NB4 (cell line): ENCODE results near the gene PPIF.

Experiments used
- CTCF ChIP-seq: IDR thresholded peaks from one replicate; pipeline ENCODE4 v1.5.1; 2012; ENCODE audit warnings: low read depth, low read length
- POLR2A ChIP-seq: IDR thresholded peaks from 2 replicates; pipeline ENCODE4 v1.6.1; 2011; ENCODE audit warnings: mild to moderate bottlenecking; ENCODE audit not compliant: insufficient read length; ENCODE audit errors: extremely low read depth

- TF ChIP-seq CTCF = no peak
- TF ChIP-seq POLR2A = no peak
These were observed 798 bp downstream of the PPIF start for GRCh38 chr10:79347894-79348639.
